ENCODE results near the gene SCUBE3.

The SCUBE3 gene

DNA sequence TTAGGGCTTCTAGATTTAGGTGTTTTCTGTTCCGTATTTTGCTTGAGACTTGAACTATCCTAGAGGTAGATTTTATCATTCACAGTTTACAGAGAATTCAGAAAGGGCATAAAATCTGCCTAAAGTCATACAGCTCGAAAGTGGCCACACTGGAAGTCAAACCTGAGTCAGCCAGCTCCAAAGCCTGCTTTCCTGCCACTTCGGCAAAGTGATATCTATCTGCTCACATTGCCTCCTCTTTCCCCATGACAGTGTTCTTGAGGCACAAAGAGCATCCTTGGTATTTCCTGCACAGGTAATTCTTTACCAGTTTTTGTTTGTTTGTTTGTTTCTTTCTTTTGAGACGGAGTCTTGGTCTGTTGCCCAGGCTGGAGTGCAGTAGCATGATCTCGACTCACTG lies 19.4 kb upstream of the SCUBE3 start:
- TF ChIP-seq, protein P1, sequence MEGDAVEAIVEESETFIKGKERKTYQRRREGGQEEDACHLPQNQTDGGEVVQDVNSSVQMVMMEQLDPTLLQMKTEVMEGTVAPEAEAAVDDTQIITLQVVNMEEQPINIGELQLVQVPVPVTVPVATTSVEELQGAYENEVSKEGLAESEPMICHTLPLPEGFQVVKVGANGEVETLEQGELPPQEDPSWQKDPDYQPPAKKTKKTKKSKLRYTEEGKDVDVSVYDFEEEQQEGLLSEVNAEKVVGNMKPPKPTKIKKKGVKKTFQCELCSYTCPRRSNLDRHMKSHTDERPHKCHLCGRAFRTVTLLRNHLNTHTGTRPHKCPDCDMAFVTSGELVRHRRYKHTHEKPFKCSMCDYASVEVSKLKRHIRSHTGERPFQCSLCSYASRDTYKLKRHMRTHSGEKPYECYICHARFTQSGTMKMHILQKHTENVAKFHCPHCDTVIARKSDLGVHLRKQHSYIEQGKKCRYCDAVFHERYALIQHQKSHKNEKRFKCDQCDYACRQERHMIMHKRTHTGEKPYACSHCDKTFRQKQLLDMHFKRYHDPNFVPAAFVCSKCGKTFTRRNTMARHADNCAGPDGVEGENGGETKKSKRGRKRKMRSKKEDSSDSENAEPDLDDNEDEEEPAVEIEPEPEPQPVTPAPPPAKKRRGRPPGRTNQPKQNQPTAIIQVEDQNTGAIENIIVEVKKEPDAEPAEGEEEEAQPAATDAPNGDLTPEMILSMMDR (IDR thresholded peaks at IDR 0.05; ENCODE audit: extremely low read depth, insufficient read depth, missing control alignments): no peak
- DNase-seq (ENCODE audit: low spot score): no peak
- in situ Hi-C loops (cut with MboI; ENCODE audit: low pct_unique_long_range_greater_than_20kb, low sequenced_read_pairs, unreplicated experiment): no loop called here

DNA sequence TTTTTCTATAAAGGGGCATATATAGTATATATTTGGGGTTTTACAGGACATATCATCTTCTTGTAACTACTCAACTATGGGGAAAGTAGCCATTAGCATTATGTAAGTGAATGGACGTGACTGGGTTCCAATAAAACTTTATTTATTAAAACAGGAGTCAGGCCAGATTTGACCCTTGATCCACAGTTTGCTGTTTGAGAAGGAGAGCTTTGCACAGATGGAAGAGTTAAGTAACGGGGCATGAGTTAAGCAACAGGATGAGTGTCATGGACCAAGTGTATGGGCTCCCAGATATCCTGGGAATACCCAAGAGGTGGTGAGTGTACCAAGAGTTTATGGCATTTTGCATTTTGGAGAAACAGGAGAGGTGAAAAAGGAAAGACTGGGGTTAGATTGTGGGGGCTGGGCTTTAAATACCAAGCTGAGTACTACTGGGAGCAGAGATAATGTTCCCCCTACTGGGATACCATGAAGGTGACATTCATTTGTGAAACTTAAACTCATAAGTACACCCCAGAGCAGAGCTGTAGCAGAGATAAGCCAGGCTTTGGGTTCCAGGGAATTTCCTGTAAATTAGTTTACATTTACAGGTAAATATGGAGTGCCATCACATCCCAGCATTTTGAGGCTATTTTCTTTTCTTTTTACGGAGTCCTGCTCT lies 18.5 kb upstream of the SCUBE3 start:
- TF ChIP-seq, protein P1 (IDR thresholded peaks at IDR 0.05; ENCODE audit: extremely low read depth, insufficient read depth, missing control alignments): no peak
- no peak for DNase-seq (ENCODE audit: low spot score)
- in situ Hi-C loops (cut with MboI; ENCODE audit: low pct_unique_long_range_greater_than_20kb, low sequenced_read_pairs, unreplicated experiment): no loop called here

DNA sequence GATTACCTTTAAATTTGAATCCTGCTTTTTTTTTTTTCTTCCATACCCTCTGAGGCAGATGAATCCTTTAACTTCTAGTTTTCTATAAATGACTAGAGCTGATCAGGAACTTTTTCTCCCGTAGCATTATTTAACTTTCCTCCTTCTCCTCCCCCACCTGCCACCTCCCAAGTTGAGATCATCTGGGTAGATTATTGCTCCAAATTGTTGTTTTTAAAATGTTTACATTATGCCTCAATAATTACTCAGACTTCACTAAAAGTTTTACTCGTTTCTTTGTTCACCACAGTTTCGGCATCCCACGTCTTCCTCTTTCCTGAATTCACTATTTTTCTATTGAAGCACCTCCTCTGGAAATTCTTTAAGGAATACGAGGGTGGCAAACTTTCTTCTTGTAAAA lies 16.6 kb upstream of the SCUBE3 start:
- no peak for DNase-seq (ENCODE audit: low spot score)
- TF ChIP-seq, protein P1 (IDR thresholded peaks at IDR 0.05; ENCODE audit: extremely low read depth, insufficient read depth, missing control alignments): no peak
- in situ Hi-C loops (cut with MboI; ENCODE audit: low pct_unique_long_range_greater_than_20kb, low sequenced_read_pairs, unreplicated experiment): no loop called here

DNA sequence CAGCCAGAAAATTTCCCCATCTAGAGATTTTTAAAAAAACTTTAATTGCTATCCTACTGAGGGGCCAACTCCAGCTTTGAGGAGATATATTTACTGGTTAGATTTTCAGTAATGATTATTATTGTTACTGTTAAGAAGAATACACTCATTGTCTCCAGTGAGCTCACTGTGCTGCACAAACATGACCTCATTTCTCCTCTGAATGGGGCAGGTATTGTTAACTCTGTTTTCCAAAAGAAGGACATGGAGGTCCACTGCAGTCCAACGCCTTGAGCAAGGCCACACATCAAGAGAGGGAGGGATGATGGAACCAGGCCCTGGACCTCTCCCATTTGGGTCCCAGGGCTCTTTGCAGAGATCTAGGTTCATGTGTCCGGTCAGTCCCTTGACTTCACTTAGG lies 13.9 kb upstream of the SCUBE3 start:
- TF ChIP-seq, protein P1 (IDR thresholded peaks at IDR 0.05; ENCODE audit: extremely low read depth, insufficient read depth, missing control alignments): no peak
- DNase-seq (ENCODE audit: low spot score): no peak
- in situ Hi-C loops (cut with MboI; ENCODE audit: low pct_unique_long_range_greater_than_20kb, low sequenced_read_pairs, unreplicated experiment): loop anchor here (25.0 kb wide), 1 partner anchor 213 kb away; no protein-coding TSS in a partner anchor

DNA sequence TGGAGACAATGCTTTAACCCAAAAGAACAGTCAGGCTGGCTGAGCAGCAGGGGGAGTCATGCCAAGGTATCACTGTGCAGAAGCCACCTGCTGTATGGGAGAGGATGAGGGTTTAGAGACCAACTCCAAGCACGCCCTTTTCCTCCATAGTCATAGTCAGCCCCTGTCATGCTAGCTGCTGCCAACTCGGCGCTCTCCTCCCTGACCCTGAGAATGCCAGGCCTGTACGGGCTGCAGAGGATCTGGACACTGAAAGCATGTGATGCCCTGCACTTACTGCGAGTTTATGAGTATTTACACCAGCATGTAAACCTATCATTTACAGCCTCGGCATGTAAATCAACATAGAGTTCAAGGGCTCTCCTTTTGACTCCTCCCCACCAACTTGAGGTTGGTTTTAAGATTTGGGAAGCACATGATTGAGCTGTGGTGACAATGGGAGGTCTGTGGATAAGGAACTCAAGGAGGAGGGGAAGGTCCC lies 11.7 kb upstream of the SCUBE3 start:
- in situ Hi-C loops (cut with MboI; ENCODE audit: low pct_unique_long_range_greater_than_20kb, low sequenced_read_pairs, unreplicated experiment): loop anchor here (25.0 kb wide), 1 partner anchor 215 kb away; no protein-coding TSS in a partner anchor
- TF ChIP-seq, protein P1 (IDR thresholded peaks at IDR 0.05; ENCODE audit: extremely low read depth, insufficient read depth, missing control alignments): no peak
- DNase-seq (ENCODE audit: low spot score): no peak

DNA sequence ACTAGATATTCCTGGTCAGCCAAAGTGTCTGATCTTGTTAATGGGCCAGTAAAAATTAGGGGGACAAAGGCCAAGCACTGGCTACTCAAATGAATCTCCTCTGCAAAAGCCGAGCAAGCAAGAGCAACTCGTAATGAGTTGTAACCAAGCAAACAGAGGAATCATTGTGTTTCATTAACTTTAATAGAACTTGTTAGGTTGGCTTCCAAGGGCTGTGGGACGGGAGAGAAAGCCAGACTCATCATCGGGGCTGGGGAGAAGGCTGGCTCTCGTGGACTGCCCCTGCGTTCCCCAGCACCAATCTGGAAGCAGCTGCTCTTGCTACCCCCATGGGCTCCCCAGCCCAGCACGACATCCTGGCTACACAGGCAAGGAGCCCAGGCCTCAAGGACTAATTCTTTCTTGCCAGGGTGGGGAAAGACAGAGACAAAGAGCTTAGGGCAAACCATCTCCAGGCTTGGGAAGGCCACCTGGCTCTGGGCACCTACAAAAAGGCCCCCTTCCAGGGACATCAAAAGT lies 10.5 kb upstream of the SCUBE3 start:
- TF ChIP-seq, protein P1 (IDR thresholded peaks at IDR 0.05; ENCODE audit: extremely low read depth, insufficient read depth, missing control alignments): no peak
- in situ Hi-C loops (cut with MboI; ENCODE audit: low pct_unique_long_range_greater_than_20kb, low sequenced_read_pairs, unreplicated experiment): loop anchor here (25.0 kb wide), 1 partner anchor 216 kb away; no protein-coding TSS in a partner anchor
- no peak for DNase-seq (ENCODE audit: low spot score)
